ENCODE measurements around the gene TMEM184B.
"Not testable (repeated sequence)": the region's sequence is repeated elsewhere in the genome, so short reads cannot be mapped to it uniquely, and the experiment has no call there.

The TMEM184B gene

GRCh38 chr22:38202437-38203089, 70.2 kb downstream of the TMEM184B start:
- peak; percentile 90 for DNase-seq

- peak; percentile 97 for DNase-seq
These were observed 70.9 kb downstream of the TMEM184B start, which contains the start of gene MAFF for GRCh38 chr22:38201711-38202436. Gene MAFF, plus strand, starts transcription at chr22:38201994. Its CDS starts 11,860 bp downstream, at chr22:38213854.

DNA sequence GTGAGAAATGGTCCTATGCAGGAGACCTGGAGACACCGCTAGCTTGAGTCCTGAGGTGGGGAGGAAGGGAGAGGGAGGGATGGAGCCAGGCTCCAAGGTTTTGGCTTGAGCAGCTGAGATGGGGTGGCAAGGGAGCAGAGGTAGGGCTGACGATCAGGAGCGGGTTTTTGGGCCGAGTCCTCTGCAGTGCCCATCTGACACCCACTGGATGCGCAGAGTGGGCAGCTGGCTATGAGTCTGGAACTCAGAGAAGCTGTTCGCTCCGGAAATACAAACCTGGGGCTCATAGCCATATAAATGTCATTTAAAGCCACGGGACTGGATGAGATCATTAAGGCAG, 71.5 kb downstream of the TMEM184B start:
- DNase-seq, result no peak

DNA sequence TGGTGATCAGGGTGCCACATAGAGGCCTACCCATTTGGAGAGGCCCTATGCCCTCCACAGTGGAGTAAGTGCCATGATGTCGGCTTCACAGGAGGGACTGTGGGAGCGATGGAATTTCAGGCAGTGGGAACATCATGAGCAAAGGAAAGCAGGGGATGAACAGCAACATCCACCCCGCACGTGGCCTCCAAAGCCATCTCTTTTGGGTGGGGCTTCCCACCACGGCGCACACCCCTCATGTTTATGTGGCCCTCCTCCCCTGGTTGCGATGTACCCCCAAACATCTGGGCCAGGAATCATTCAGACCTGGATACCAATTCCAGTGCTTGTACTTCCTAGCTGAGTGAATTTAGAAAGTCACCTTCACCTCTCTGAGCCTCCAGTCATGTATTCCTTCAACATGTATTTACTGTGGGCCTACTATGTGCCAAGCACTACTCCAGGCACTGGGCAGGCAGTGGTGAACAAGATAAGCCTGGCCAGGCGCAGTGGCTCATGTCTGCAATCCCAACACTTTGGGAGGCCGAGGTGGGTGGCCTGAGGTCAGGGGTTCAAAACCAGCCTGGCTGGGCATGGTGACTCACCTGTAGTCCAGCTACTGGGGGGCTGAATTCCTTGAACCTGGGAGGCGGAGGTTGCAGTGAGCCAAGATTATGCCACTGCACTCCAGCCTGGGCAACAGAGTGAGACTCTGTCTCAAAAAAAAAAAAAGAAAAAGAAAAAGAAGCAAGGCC, 72.8 kb downstream of the TMEM184B start:
- no peak for DNase-seq

- no peak for DNase-seq
These were observed 75.9 kb downstream of the TMEM184B start for GRCh38 chr22:38196791-38197419.

- no peak for DNase-seq
These were observed 79.2 kb downstream of the TMEM184B start for GRCh38 chr22:38193580-38193979.

DNA sequence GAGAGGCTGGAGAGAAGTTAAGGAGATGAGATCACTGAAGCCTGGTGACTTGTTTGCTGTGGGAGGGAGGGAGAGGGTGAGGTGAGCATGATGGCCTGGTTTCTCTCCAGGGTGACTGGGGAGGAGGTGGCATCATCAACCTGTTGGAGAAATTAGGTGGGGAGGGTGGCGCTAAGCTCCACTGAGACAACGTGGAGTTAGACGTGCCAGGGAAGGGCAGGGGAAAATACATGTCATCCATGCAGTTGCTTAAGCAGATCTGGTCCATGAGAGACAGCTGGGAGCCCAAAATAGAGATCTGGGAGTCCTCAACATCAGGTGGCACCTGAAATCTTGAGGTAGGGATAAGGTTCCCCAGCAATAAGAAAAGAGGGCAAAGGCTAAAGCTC, 80.3 kb downstream of the TMEM184B start:
- DNase-seq, result no peak

- DNase-seq, result no peak
These were observed 80.9 kb downstream of the TMEM184B start for GRCh38 chr22:38191731-38192474.

DNA sequence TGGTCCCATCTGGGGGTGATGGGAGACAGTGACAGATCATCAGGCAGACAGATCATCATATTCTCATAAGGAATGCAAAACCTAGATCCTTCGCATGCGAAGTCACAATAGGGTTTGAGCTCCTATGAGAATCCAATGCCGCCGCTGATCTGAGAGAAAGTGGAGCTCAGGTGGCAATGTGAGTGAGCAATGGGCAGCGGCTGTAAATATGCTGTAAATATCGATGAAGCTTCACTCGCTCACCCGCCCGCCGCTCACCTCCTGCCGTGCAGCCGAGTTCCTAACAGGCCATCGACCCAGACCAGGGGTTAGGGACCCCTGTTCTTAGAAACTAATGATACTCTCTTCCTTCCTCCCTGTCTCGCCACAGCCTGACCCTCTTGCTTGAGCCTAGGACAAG, 81.8 kb downstream of the TMEM184B start:
- DNase-seq, result peak; percentile 65

- DNase-seq, result no peak
These were observed 82.2 kb downstream of the TMEM184B start for GRCh38 chr22:38190581-38190980.

DNA sequence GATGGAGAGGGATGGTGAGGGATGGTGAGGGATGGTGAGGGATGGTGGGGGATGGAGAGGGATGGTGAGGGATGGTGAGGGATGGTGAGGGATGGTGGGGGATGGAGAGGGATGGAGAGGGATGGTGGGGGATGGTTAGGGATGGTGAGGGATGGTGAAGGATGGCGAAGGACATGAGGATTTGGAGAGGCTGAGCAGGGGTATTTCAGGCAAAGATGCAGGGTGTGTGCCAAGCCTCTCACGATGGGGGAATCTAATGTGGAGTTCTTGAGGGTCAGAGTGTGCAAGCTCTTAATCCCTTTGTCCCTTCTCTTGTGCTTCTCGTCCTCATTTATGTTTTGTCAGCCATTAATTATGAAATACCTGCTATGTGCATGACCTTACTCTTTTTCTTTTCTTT, 83.7 kb downstream of the TMEM184B start:
- DNase-seq, result no peak

GRCh38 chr22:38187413-38188212, 85.2 kb downstream of the TMEM184B start:
- no peak for DNase-seq

- no peak for DNase-seq
These were observed 86.4 kb downstream of the TMEM184B start for GRCh38 chr22:38186429-38186828.

DNA sequence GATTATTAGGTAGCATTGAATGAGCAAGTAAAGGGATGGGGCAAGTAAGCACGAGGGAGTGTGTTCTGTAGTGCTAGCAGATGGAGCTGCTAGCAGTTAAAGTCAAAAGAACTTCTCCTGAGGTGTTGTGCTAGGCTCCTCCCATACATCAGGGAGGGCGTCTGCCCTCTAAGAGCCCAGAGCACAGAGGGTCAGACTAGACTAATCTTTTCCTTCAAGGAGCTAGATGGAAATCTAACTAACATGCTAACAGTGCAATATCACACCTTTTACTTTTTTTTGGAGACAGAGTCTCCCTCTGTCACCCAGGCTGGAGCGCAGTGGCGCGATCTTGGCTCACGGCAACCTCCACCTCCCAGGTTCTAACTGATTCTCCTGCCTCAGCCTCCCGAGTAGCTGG, 88.0 kb downstream of the TMEM184B start:
- DNase-seq, result no peak

GRCh38 chr22:38181453-38182200, 91.2 kb downstream of the TMEM184B start, which contains the start of gene PLA2G6:
Gene PLA2G6, minus strand, starts transcription at chr22:38181830. Its CDS starts 12,404 bp downstream, at chr22:38169426.
- DNase-seq, result peak; percentile 99

- peak; percentile 31 for DNase-seq
These were observed 91.9 kb downstream of the TMEM184B start for GRCh38 chr22:38180841-38181452.

GRCh38 chr22:38178605-38178937, 94.2 kb downstream of the TMEM184B start:
- not testable (repeated sequence) for DNase-seq

DNA sequence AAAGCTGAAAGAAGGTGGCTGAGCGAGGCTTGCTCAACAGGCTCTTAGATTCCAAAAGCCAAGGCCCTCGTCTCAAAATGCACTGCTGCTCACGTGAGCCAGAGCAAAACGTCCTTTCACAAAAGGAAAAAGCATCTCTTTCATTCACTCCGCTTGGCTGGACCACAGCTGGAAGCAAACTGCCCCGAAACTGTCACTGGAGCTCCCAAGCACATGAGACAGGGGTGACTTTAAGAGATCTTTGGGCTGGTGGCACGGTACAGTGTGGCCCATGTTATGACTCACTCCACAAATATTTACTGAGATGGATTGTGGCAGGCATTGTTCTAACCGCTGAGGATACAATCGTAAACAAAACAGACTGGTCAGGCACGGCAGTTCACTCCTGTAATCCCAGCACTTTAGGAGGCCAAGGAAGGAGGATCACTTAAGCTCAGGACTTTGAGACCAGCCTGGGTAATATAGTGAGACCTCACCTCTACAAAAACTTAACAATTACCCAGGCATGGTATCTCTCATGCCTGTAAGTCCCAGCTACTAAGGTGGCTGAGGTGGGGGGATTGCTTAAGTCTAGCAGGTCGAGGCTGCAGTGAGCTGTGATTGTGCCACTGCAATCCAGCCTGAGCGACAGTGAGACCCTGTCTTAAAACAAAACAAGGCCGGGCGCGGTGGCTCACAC, 94.7 kb downstream of the TMEM184B start:
- DNase-seq, result peak; percentile 56

DNA sequence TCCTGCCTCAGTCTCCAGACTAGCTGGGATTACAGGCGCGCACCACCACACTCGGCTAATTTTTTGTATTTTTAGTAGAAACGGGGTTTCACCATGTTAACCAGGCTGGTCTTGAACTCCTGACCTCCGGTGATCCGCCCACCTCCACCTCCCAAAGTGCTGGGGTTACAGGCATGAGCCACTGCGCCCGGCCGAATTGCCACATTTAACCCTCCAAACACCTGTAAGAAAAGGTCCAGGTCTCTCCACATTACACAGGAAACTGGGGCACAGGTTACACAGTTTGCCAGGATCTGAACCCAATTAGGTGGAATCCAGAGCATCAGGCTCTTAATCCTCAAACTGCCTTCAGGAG, 95.3 kb downstream of the TMEM184B start:
- not testable (repeated sequence) for DNase-seq

DNA sequence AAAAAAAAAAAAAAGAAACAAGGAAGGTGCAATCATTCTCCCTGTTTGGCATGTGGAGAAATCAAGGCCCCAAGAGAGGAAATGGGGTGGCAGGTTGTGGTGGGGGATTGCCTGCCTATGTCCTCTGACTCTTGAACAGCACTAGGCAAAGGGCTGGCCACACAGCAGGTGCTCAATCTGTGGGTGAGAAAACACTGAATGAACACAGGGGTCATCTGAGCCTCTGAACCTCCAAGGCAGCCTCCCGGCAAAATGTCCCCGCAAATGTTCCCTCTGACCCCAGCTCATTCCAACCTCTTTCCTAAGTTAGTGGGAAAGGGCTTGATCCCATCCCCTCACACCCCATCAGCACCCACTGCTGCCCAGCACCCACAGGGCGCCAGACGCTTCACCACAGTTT, 95.8 kb downstream of the TMEM184B start:
- DNase-seq, result no peak
